Immature natural killer cell (primary cell): ENCODE results near the gene WDFY4. TPM values are rescaled to one million over a fixed set of nuclear protein-coding genes. Genes with fewer than 3 reads are reported as not detected.

Experiments used
- DNase-seq, 3 donors: peaks; one replicate each; pipeline ENCODE4 v3.0.0; 2022; ENCODE audit warnings: mixed read lengths in 1 of 3
- H3K27ac Mint-ChIP-seq, 6 donors: one replicate each; pipeline ENCODE4 v1.8.0; 2020; ENCODE audit warnings: mixed read lengths in 6 of 6, mild to moderate bottlenecking in 5 of 6, inconsistent platforms in 4 of 6, moderate library complexity in 3 of 6
- H3K27me3 Mint-ChIP-seq, 3 donors: one replicate each; pipeline ENCODE4 v1.8.0; 2020 to 2021; ENCODE audit warnings: low read depth in 3 of 3, mild to moderate bottlenecking in 3 of 3, mixed read lengths in 3 of 3, moderate library complexity in 3 of 3, inconsistent platforms in 1 of 3
- H3K36me3 Mint-ChIP-seq, 3 donors: one replicate each; pipeline ENCODE4 v1.8.0; 2020; ENCODE audit warnings: mixed read lengths in 3 of 3, inconsistent platforms in 2 of 3, mild to moderate bottlenecking in 2 of 3
- H3K4me1 Mint-ChIP-seq, 2 donors: one replicate each; pipeline ENCODE4 v1.8.0; 2020; ENCODE audit warnings: inconsistent platforms in 2 of 2, mild to moderate bottlenecking in 2 of 2, mixed read lengths in 2 of 2, moderate library complexity in 1 of 2
- H3K4me3 Mint-ChIP-seq, 5 donors: one replicate each; pipeline ENCODE4 v1.8.0; 2020; ENCODE audit warnings: mild to moderate bottlenecking in 5 of 5, mixed read lengths in 5 of 5, inconsistent platforms in 3 of 5, moderate library complexity in 3 of 5
- H3K9me3 Mint-ChIP-seq, 6 donors: one replicate each; pipeline ENCODE4 v1.8.0; 2020; ENCODE audit warnings: mild to moderate bottlenecking in 6 of 6, mixed read lengths in 6 of 6, inconsistent platforms in 4 of 6, moderate library complexity in 3 of 6
- polyA plus RNA-seq, 3 donors: library from polyadenylated mRNA; unstranded; fragments of 300-500 nt; fragmentation: Illumina TruSeq; gene quantifications; one replicate each; pipeline ENCODE4 v1.2.3, GENCODE V29; 2021

The WDFY4 gene
- polyA plus RNA-seq, 3 donors from 2014 or later: 1.0 to 2.2 TPM; not detected in 1

- no peaks in the 10 kb centered on the region for H3K4me1 Mint-ChIP-seq
- DNase-seq: no peak
- H3K27ac Mint-ChIP-seq: no peak overlapping the region
- H3K27me3 Mint-ChIP-seq: peaks cover 3 to 5% (median 4%) of the 10 kb centered on the region in 3 donors
- H3K4me3 Mint-ChIP-seq: no peak overlapping the region
- no peaks in the 10 kb centered on the region for H3K9me3 Mint-ChIP-seq
- no peaks in the 10 kb centered on the region for H3K36me3 Mint-ChIP-seq
Measured at GRCh38 chr10:48946891-48947500, 262.3 kb downstream of the WDFY4 start.

GRCh38 chr10:48947690-48948469, 263.2 kb downstream of the WDFY4 start:
- DNase-seq: no peak
- peaks cover 3 to 5% (median 4%) of the 10 kb centered on the region in 3 donors for H3K27me3 Mint-ChIP-seq
- no peaks in the 10 kb centered on the region for H3K36me3 Mint-ChIP-seq
- no peak overlapping the region for H3K27ac Mint-ChIP-seq
- H3K4me3 Mint-ChIP-seq: no peak overlapping the region
- H3K4me1 Mint-ChIP-seq: no peaks in the 10 kb centered on the region
- H3K9me3 Mint-ChIP-seq: no peaks in the 10 kb centered on the region

GRCh38 chr10:48948470-48949037, 263.9 kb downstream of the WDFY4 start:
- H3K4me3 Mint-ChIP-seq: no peak overlapping the region
- no peaks in the 10 kb centered on the region for H3K36me3 Mint-ChIP-seq
- H3K27me3 Mint-ChIP-seq: peaks cover 3 to 5% (median 4%) of the 10 kb centered on the region in 3 donors
- no peaks in the 10 kb centered on the region for H3K9me3 Mint-ChIP-seq
- H3K27ac Mint-ChIP-seq: no peak overlapping the region
- DNase-seq: no peak
- no peaks in the 10 kb centered on the region for H3K4me1 Mint-ChIP-seq

GRCh38 chr10:48951707-48952106, 267.0 kb downstream of the WDFY4 start:
- H3K27me3 Mint-ChIP-seq: peaks cover 5 to 8% (median 7%) of the 10 kb centered on the region in 3 donors
- no peaks in the 10 kb centered on the region for H3K36me3 Mint-ChIP-seq
- no peak overlapping the region for H3K27ac Mint-ChIP-seq
- no peak overlapping the region for H3K4me3 Mint-ChIP-seq
- no peak for DNase-seq
- H3K9me3 Mint-ChIP-seq: no peaks in the 10 kb centered on the region
- no peaks in the 10 kb centered on the region for H3K4me1 Mint-ChIP-seq

DNA sequence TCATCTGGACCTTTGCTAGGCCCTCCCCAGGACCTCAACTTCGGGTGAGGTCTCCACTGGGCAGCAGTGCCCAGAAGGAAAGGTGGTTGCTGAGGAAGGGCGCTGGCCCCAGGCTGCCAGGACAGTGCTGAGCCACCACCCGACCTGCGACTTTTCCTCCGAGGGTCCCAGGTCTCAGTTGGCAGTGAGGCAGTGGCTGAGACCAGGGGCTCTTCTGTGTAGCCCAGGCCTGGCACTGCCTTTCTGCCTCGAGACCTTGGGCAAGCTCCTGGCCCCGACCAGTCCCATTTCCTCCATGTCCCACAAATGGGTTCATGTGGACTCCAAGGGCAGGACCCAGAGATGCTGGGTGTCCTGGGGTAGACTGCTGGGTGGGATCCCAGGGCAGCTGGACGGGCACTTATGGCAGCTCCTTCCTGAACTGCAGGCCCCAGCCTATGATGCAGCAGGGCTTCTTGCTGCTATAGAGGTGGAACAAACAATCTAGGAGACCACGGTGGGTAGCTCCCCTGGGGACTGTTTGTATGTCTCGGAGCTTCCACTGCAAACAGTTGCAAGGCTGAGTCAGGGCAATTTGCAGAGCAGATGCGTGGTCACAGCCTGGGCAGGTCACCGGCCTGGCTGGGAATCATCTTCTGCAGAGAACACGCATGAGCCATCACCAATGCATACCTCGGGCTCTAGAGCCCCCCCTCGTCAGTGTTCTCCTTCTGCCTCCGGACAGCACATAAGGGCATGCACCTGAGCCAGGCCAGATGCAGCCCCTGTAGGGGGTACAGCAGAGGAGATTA, 272.9 kb downstream of the WDFY4 start:
- H3K9me3 Mint-ChIP-seq: no peaks in the 10 kb centered on the region
- no peak overlapping the region for H3K27ac Mint-ChIP-seq
- H3K4me1 Mint-ChIP-seq: no peaks in the 10 kb centered on the region
- peaks cover 2 to 4% (median 3%) of the 10 kb centered on the region in 3 donors for H3K27me3 Mint-ChIP-seq
- DNase-seq: no peak
- no peak overlapping the region for H3K4me3 Mint-ChIP-seq
- H3K36me3 Mint-ChIP-seq: no peaks in the 10 kb centered on the region

DNA sequence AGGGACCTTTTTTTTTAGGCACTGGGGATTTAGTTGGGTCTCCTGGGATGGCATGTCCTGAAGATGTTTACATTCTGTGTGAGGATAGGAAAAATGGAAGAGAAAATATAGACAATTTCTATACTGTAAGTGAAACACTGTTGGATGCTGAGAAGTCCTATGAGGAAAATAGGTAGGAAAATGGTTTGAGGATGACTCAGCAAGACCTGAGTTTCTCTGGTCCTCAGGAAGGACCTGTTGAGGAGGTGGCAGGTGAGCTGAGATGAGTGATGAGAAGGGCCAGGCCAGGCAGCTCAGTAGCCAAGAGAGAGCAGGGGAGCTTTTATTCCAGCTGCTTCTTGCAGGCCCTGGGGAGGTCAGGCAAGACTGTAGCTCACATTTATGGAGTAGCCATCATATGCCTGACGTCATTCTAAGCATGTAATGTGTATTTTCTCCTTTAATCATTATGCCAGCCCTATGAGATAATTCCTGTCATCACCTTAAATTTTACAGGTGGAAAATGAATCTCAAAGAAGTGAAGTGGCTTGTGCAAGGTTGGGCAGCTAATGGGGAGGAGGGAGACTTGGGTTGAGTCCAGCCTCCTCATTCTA, 274.0 kb downstream of the WDFY4 start:
- no peak for DNase-seq
- Mint-ChIP-seq H3K4me3 (no peak overlapping the region), H3K4me1 (no peaks in the 10 kb centered on the region), H3K27me3 (peaks cover 2 to 4% (median 3%) of the 10 kb centered on the region in 3 donors), H3K9me3 (no peaks in the 10 kb centered on the region), H3K27ac (no peak overlapping the region), H3K36me3 (no peaks in the 10 kb centered on the region)

DNA sequence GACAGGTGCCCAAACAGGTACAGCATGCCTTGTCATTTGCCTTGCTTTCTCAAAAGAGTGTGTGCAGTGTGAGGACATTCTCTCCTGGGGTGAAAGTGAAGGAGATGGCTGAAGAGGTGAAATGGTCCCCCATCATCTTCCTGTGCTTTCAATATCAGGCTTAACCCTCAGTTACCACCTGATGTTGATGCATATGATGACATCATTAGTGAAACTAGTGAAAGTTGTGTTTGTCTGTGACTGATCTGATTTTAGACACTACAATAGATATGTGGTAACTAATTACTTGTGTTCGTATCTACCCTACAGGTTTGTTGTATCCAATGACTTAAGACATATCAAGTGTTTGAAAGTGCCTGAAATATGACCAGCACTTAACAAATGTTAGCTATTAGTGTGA, 279.4 kb downstream of the WDFY4 start:
- H3K9me3 Mint-ChIP-seq: no peaks in the 10 kb centered on the region
- no peaks in the 10 kb centered on the region for H3K36me3 Mint-ChIP-seq
- no peak for DNase-seq
- no peaks in the 10 kb centered on the region for H3K4me1 Mint-ChIP-seq
- H3K4me3 Mint-ChIP-seq: no peak overlapping the region
- H3K27me3 Mint-ChIP-seq: peaks cover 0 to 1% (median 0%) of the 10 kb centered on the region in 3 donors
- H3K27ac Mint-ChIP-seq: no peak overlapping the region

- DNase-seq: no peak
- H3K27ac Mint-ChIP-seq: no peak overlapping the region
- H3K4me1 Mint-ChIP-seq: no peaks in the 10 kb centered on the region
- H3K36me3 Mint-ChIP-seq: no peaks in the 10 kb centered on the region
- peaks cover 0 to 1% (median 0%) of the 10 kb centered on the region in 3 donors for H3K27me3 Mint-ChIP-seq
- H3K4me3 Mint-ChIP-seq: no peak overlapping the region
- H3K9me3 Mint-ChIP-seq: no peaks in the 10 kb centered on the region
Measured at GRCh38 chr10:48965460-48965859, 280.8 kb downstream of the WDFY4 start.

DNA sequence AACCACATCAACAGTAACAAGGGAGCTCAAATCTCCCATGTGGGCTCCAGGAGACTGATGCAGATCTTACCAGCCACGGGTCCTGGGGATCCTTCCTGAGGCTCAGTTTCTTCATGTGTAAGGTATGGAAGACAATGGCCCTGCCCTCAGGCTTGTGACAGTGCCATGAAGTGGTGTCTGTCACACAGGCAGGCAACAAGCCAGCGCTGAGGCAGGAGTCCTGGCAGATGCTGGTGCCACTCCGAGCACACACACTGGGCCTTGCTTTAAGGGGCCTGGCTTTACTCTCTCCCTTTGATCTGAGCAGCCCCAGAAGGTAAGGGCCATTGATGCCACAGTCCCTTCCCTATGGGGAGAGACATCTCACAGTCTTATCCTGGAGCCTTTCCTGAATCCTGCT, 283.4 kb downstream of the WDFY4 start:
- Mint-ChIP-seq H3K27me3 (peaks cover 0 to 3% (median 3%) of the 10 kb centered on the region in 3 donors), H3K9me3 (no peaks in the 10 kb centered on the region), H3K27ac (no peak overlapping the region), H3K4me3 (no peak overlapping the region), H3K4me1 (no peaks in the 10 kb centered on the region), H3K36me3 (no peaks in the 10 kb centered on the region)
- DNase-seq: no peak

GRCh38 chr10:48970046-48970445, 285.4 kb downstream of the WDFY4 start:
- Mint-ChIP-seq H3K4me3 (no peak overlapping the region), H3K27ac (no peak overlapping the region)

GRCh38 chr10:48970654-48971053, 286.0 kb downstream of the WDFY4 start:
- no peak overlapping the region for H3K4me3 Mint-ChIP-seq
- H3K9me3 Mint-ChIP-seq: no peaks in the 10 kb centered on the region
- DNase-seq: no peak
- no peak overlapping the region for H3K27ac Mint-ChIP-seq
- H3K27me3 Mint-ChIP-seq: peaks cover 0 to 6% (median 3%) of the 10 kb centered on the region in 3 donors
- H3K36me3 Mint-ChIP-seq: no peaks in the 10 kb centered on the region
- no peaks in the 10 kb centered on the region for H3K4me1 Mint-ChIP-seq

More at GRCh38 chr10:48970046-48970445, 285.4 kb downstream of the WDFY4 start:
- DNase-seq: no peak
- Mint-ChIP-seq H3K36me3 (no peaks in the 10 kb centered on the region), H3K27me3 (peaks cover 0 to 4% (median 3%) of the 10 kb centered on the region in 3 donors), H3K4me1 (no peaks in the 10 kb centered on the region), H3K9me3 (no peaks in the 10 kb centered on the region)

- no peak overlapping the region for H3K27ac Mint-ChIP-seq
- H3K27me3 Mint-ChIP-seq: peaks cover 0 to 9% (median 3%) of the 10 kb centered on the region in 3 donors
- no peaks in the 10 kb centered on the region for H3K36me3 Mint-ChIP-seq
- H3K4me3 Mint-ChIP-seq: no peak overlapping the region
- no peak for DNase-seq
- no peaks in the 10 kb centered on the region for H3K4me1 Mint-ChIP-seq
- no peaks in the 10 kb centered on the region for H3K9me3 Mint-ChIP-seq
Measured at GRCh38 chr10:48973065-48973464, 288.4 kb downstream of the WDFY4 start.

DNA sequence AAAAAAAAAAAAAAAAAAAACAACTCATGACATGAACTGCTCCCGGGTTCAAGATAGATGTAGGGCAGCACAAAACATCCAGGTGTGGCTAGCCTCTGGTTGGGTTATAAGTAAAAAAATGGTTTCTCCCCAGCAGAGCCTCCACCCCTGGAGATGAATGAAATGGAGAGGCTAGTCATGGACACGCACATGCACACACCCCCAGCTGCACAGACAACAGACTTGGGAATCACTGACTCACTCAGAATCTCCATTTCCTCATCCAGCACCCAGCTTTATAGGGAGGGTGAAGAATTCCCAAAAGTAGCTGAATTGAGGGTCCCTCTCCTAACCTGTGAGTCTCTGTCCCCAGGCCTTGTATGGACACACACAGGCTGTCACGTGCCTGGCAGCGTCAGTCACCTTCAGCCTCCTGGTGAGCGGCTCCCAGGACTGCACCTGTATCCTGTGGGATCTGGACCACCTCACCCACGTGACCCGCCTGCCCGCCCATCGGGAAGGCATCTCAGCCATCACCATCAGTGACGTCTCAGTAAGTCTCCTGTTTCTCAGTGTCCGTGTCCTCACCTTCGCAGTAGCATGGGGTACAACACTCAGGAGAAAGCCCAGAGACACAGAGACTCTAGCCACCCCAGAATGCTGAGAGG, 290.0 kb downstream of the WDFY4 start:
- H3K27me3 Mint-ChIP-seq: peaks cover 0 to 9% (median 3%) of the 10 kb centered on the region in 3 donors
- H3K4me3 Mint-ChIP-seq: no peak overlapping the region
- DNase-seq: no peak
- no peaks in the 10 kb centered on the region for H3K9me3 Mint-ChIP-seq
- H3K36me3 Mint-ChIP-seq: no peaks in the 10 kb centered on the region
- no peaks in the 10 kb centered on the region for H3K4me1 Mint-ChIP-seq
- no peak overlapping the region for H3K27ac Mint-ChIP-seq
